ENCODE measurements around the gene RPUSD1.

- no peak for TF ChIP-seq CTCF (IDR thresholded peaks at IDR 0.05)
- TF ChIP-seq POLR2A (IDR thresholded peaks at IDR 0.05) = no peak
Observed at GRCh38 chr16:739560-740458, 48.4 kb downstream of the RPUSD1 start.
